K562 (cell line): ENCODE results near the gene CTXN1. TPM values are rescaled to one million over a fixed set of nuclear protein-coding genes. Genes with fewer than 3 reads are reported as not detected.

Experiments
- ATF4 ChIP-seq: fragments of 450-650 bp; formaldehyde crosslinking; IDR thresholded peaks from 2 replicates; pipeline ENCODE4 v1.4.0; 2022; ENCODE audit warnings: mild to moderate bottlenecking, moderate library complexity
- BCLAF1 ChIP-seq, 2 experiments: fragments of 450-650 bp in 1 of 2; IDR thresholded peaks; 2 replicates each; pipeline ENCODE4 v1.6.1; 2011 to 2017; ENCODE audit warnings: low read depth in 2 of 2, antibody characterized with exemption in 1 of 2, borderline replicate concordance in 1 of 2, low read length in 1 of 2, mild to moderate bottlenecking in 1 of 2, mixed read lengths in 1 of 2; ENCODE audit not compliant: control insufficient read depth in 1 of 2
- CHD4 ChIP-seq: fragments of 200-600 bp; sonication (generic); IDR thresholded peaks from 3 replicates; pipeline ENCODE4 v1.6.1; 2012; ENCODE audit warnings: low read depth, mild to moderate bottlenecking, mixed read lengths, low read length, inconsistent platforms; ENCODE audit not compliant: insufficient read depth, insufficient replicate concordance, poor library complexity, severe bottlenecking
- GABPA ChIP-seq: fragments of 200-800 bp; sonication (Bioruptor generic); conservative IDR thresholded peaks from 2 replicates; pipeline ENCODE4 v1.6.1; 2016; ENCODE audit warnings: low read depth, missing genetic modification characterization, missing compliant biosample characterization
- HDAC2 ChIP-seq: fragments of 450-650 bp; IDR thresholded peaks from 2 replicates; pipeline ENCODE4 v1.6.1; 2016; ENCODE audit warnings: mild to moderate bottlenecking
- KLF10 ChIP-seq: fragments of 250-450 bp; sonication (Bioruptor Pico); IDR thresholded peaks from 2 replicates; pipeline ENCODE4 v1.6.1; 2021; ENCODE audit warnings: matching md5 sums
- MAFF ChIP-seq: IDR thresholded peaks from 2 replicates; pipeline ENCODE4 v1.6.1; 2012; ENCODE audit warnings: low read length, improper control_type of control experiment
- MBD2 ChIP-seq: sonication (generic); IDR thresholded peaks from 2 replicates; pipeline ENCODE4 v1.6.1; 2016; ENCODE audit warnings: low read depth, borderline replicate concordance
- PCBP1 ChIP-seq: fragments of 200-400 bp; formaldehyde crosslinking; IDR thresholded peaks from 2 replicates; pipeline ENCODE4 v1.6.1; 2018; ENCODE audit warnings: mild to moderate bottlenecking, low read depth, low read length; ENCODE audit not compliant: poor library complexity, severe bottlenecking
- SMARCE1 ChIP-seq: fragments of 450-650 bp; IDR thresholded peaks from 2 replicates; pipeline ENCODE4 v1.7.1; 2016; ENCODE audit warnings: mild to moderate bottlenecking
- SRF ChIP-seq, 2 experiments: fragments of 250-450, 450-650 bp in 1 of 2; sonication (Bioruptor Pico) in 1 of 2; sonication (generic) in 1 of 2; formaldehyde crosslinking; IDR thresholded peaks; 2 replicates each; pipeline versions ENCODE4 v1.5.0 to v1.5.1; 2020 to 2022; ENCODE audit warnings: mild to moderate bottlenecking in 1 of 2, missing genetic modification reagents in 1 of 2
- SRSF9 ChIP-seq: fragments of 200-400 bp; formaldehyde crosslinking; IDR thresholded peaks from 2 replicates; pipeline ENCODE4 v1.6.1; 2017; ENCODE audit warnings: low read depth, low read length, borderline replicate concordance
- TOE1 ChIP-seq, 2 experiments: fragments of 450-650 bp in 1 of 2; sonication (generic) in 1 of 2; formaldehyde crosslinking in 1 of 2; IDR thresholded peaks; 2 replicates each; pipeline versions ENCODE4 v1.7.1 to v1.8.0; 2016 to 2022; ENCODE audit warnings: borderline replicate concordance in 2 of 2, mild to moderate bottlenecking in 2 of 2, antibody characterized with exemption in 1 of 2, inconsistent platforms in 1 of 2, low read depth in 1 of 2, missing genetic modification reagents in 1 of 2, moderate library complexity in 1 of 2
- ZBTB8A ChIP-seq: fragments of 450-650 bp; IDR thresholded peaks from 2 replicates; pipeline ENCODE4 v1.6.1; 2018; ENCODE audit warnings: mild to moderate bottlenecking, moderate library complexity; ENCODE audit not compliant: partially characterized antibody
- ZNF583 ChIP-seq: fragments of 250-450 bp; sonication (Bioruptor Pico); IDR thresholded peaks from 2 replicates; pipeline ENCODE4 v1.4.0; 2020
- polyA plus RNA-seq, 8 experiments: library from polyadenylated mRNA; depleted of rRNA in 4 of 8; stranded (reverse) in 5 of 8; unstranded in 3 of 8; fragments of >200 nt; fragmentation: Nextera tagmentation in 2 of 8; fragmentation: Illumina TruSeq in 1 of 8; extraction: Ambion mirVana in 2 of 8; extraction: Trizol in 1 of 8; gene quantifications; 2 replicates each; pipeline versions ENCODE4 v1.2.1 to v1.2.3, GENCODE V29; 2011 to 2014; ENCODE audit warnings: inconsistent platforms in 1 of 8, missing spikeins in 1 of 8
- total RNA-seq, 7 experiments: library from RNA; depleted of rRNA in 6 of 7; stranded (reverse); fragments of >200 nt in 6 of 7; fragmentation: Illumina TruSeq in 2 of 7; extraction: Trizol in 2 of 7; gene quantifications; 2 replicates each; pipeline versions ENCODE4 v1.2.1 to v1.2.3, GENCODE V29; 2011 to 2021; ENCODE audit warnings: low replicate concordance in 1 of 7
- TF ChIP-seq, protein P1 (sequence below): fragments of 450-650 bp; IDR thresholded peaks from 2 replicates; pipeline ENCODE4 v1.6.1; 2017; ENCODE audit warnings: antibody characterized with exemption, mild to moderate bottlenecking

The CTXN1 gene
- total and polyA plus RNA-seq, 9 of the 15 experiments (the other 6 are each of a cell fraction or from before 2014, with no cell fraction given) = 0.15 to 37.4 (median 1.8) TPM; not detected in 2

DNA sequence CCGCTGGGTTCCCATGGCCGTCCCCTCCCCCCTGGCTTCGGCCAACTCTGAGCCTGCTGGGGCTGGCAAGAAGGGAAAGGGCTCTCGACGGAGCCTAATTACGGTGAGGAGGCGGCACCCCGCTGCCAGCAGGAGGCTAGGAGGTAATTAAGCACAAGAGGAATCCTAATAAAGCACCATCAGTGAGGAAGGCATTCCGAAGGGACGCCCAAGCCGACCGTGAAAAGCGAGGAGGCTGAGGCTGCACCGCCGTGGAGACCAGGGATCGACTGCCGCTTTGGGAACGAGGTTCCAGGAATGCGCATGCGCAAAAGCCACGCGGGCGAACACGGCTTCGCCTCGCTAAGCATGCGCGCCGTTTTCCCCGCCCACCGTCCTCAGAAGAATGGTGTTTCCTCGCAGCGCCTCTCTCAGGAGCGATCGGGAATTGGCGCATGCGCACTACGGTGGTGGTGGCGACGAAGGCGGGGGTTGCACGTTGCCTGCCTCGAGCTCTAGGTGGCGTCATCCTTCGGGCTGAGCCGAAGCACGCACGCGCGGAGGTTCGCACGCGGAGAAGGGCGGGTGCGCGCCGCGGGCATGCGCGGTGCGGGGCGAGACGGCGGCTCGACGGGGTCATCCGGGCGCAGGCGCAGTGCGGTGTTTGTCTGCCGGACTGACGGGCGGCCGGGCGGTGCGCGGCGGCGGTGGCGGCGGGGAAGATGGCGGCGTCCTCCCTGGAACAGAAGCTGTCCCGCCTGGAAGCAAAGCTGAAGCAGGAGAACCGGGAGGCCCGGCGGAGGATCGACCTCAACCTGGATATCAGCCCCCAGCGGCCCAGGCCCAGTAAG lies 22.5 kb downstream of the CTXN1 start, which contains the start of gene MAP2K7 (continued):
- no peak for TF ChIP-seq ATF4 (CRISPR knock-in tag)
- no peak for TF ChIP-seq ZNF583 (CRISPR knock-in tag)
- TF ChIP-seq MAFF = no peak
- no peak; the same call in 1 of the 2 replicates for TF ChIP-seq SMARCE1
- TF ChIP-seq SRF (CRISPR knock-in tag; IDR thresholded peaks at IDR 0.05) = peak in 1 of 2 experiments; percentile 43; a peak in 1 of 4 replicates
- TF ChIP-seq MBD2 = peak; percentile 54
- TF ChIP-seq CHD4 = no peak
- no peak for TF ChIP-seq SRSF9
- TF ChIP-seq GABPA (tag) = no peak
- TF ChIP-seq, protein P1, sequence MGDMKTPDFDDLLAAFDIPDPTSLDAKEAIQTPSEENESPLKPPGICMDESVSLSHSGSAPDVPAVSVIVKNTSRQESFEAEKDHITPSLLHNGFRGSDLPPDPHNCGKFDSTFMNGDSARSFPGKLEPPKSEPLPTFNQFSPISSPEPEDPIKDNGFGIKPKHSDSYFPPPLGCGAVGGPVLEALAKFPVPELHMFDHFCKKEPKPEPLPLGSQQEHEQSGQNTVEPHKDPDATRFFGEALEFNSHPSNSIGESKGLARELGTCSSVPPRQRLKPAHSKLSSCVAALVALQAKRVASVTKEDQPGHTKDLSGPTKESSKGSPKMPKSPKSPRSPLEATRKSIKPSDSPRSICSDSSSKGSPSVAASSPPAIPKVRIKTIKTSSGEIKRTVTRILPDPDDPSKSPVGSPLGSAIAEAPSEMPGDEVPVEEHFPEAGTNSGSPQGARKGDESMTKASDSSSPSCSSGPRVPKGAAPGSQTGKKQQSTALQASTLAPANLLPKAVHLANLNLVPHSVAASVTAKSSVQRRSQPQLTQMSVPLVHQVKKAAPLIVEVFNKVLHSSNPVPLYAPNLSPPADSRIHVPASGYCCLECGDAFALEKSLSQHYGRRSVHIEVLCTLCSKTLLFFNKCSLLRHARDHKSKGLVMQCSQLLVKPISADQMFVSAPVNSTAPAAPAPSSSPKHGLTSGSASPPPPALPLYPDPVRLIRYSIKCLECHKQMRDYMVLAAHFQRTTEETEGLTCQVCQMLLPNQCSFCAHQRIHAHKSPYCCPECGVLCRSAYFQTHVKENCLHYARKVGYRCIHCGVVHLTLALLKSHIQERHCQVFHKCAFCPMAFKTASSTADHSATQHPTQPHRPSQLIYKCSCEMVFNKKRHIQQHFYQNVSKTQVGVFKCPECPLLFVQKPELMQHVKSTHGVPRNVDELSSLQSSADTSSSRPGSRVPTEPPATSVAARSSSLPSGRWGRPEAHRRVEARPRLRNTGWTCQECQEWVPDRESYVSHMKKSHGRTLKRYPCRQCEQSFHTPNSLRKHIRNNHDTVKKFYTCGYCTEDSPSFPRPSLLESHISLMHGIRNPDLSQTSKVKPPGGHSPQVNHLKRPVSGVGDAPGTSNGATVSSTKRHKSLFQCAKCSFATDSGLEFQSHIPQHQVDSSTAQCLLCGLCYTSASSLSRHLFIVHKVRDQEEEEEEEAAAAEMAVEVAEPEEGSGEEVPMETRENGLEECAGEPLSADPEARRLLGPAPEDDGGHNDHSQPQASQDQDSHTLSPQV = no peak
- no peak for TF ChIP-seq BCLAF1 (IDR thresholded peaks at IDR 0.05; ENCODE audit: borderline replicate concordance in 1 of 2, control insufficient read depth in 1 of 2, low read depth in 2 of 2, low read length in 1 of 2)
- no peak for TF ChIP-seq TOE1 (IDR thresholded peaks at IDR 0.05; ENCODE audit: borderline replicate concordance)
- TF ChIP-seq TOE1 (CRISPR knock-in tag; IDR thresholded peaks at IDR 0.05; ENCODE audit: borderline replicate concordance, low read depth) = no peak
- TF ChIP-seq ZBTB8A = no peak
- TF ChIP-seq PCBP1 = peak; percentile 64
- TF ChIP-seq KLF10 (CRISPR knock-in tag) = no peak
- 0 out of 2 replicates have a peak, but pooled peaks have one; percentile 55 for TF ChIP-seq HDAC2
